Measurements from ENCODE around the gene ADAM33.

- TF ChIP-seq POLR2AphosphoS5 (IDR thresholded peaks at IDR 0.05; ENCODE audit: low read depth, low read length) (no peak), POLR2A (IDR thresholded peaks at IDR 0.05; ENCODE audit: low read depth, low read length) (no peak), TAF1 (IDR thresholded peaks at IDR 0.05; ENCODE audit: borderline replicate concordance, low read depth, low read length) (no peak)
Measured at GRCh38 chr20:3663858-3664257, 18.0 kb downstream of the ADAM33 start.

Measured in GM12892 (cell line).